ENCODE data around the gene TXNRD2.

TXNRD2 gene

GRCh38 chr22:19885841-19886592 lies 55.6 kb downstream of the TXNRD2 start:
- DNase-seq: peak; percentile 18

- DNase-seq: peak; percentile 41
Observed at GRCh38 chr22:19884954-19885751, 56.5 kb downstream of the TXNRD2 start.

GRCh38 chr22:19884161-19884953 lies 57.3 kb downstream of the TXNRD2 start:
- peak; percentile 32 for DNase-seq

DNA sequence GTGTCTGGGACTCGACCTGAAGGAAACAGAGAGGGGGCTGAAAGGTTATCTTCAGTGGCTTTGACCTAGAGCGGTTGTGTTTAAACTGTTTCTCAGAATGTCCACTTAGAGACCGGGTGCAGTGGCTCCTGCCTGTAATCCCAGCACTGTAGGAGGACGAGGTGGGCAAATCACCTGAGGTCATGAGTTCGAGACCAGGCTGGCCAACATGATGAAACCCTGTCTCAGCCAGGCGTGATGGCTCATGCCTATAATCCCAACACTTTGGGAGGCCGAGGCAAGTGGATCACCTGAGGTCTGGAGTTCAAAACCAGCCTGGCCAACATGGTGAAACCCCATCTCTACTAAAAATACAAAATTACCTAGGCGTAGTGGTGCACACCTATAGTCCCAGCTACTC lies 58.2 kb downstream of the TXNRD2 start:
- peak; percentile 2 for DNase-seq

- DNase-seq: peak; percentile 1
Observed at GRCh38 chr22:19882446-19883381, 58.9 kb downstream of the TXNRD2 start.

DNA sequence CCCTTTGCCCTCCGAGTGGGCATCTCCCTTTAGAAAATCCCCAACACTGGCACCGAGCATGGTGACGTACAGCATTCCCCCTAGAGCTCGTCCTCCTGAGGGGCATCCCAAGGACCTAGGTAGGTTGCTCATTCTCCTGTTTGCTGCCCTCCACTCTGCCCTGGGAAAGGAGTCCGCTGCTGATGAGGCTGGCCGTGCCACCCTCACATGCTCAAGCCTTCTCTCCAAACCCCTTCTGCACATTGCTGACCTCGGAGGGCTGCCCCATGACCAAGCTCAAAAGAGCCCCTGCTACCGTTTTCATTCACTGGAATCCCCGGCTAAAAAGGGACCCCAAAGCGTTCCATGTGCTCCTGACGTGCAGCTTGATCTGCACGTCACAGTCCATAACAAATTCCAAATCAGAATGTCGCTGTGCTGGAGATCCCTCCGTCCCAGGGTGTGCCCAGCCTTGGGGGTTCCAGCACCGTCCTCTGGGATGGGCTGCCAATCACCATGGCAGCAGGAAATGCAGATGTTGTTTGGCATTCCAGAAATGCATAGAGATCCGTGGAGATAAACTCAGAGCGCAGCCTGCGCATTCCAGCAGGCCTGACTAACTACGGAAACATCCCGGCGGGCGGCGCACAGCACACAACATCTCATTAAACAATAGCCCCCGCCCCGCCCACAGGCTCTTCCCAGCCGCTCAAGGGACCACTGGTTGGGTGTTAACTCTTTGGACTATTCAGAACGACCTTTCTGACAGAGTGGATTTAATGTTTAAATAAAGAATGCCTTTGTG lies 60.6 kb downstream of the TXNRD2 start:
- DNase-seq: peak; percentile 1

GRCh38 chr22:19879992-19880785 lies 61.4 kb downstream of the TXNRD2 start:
- DNase-seq: peak; percentile 2

DNA sequence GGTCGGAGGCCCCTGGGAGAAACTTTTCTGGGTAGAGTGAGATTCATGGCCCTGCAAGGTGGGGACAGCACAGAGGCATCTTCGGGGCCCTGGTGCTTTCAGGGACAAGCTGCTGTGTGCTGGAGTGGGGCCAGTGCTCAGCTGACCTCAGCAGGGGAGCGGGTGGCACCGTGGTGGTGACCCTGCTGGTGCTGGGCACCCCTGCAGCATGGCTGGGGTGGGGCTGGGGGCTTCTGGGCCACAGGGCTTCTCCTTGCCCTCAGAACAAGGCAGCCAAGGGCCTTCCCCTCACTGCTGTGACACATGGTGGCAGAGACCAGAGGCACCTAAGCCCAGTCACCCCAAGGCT lies 62.0 kb downstream of the TXNRD2 start:
- no peak for DNase-seq

DNA sequence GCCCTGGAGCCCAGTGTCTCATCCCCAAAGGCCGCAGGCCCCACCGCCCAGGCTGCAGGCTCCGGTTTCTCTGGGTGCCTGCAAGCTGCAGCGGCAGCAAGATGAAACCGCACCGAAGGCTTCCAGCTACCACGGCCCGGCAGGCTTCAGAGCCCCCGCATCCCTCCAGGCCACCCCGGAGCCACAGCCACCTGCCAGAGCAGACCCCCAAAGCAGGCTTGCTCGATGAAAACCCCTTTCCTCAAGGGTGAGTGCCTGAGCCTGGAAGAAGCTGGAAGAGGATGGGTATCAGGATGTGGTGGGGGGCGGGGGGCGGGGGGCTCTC lies 62.4 kb downstream of the TXNRD2 start:
- DNase-seq: no peak

DNA sequence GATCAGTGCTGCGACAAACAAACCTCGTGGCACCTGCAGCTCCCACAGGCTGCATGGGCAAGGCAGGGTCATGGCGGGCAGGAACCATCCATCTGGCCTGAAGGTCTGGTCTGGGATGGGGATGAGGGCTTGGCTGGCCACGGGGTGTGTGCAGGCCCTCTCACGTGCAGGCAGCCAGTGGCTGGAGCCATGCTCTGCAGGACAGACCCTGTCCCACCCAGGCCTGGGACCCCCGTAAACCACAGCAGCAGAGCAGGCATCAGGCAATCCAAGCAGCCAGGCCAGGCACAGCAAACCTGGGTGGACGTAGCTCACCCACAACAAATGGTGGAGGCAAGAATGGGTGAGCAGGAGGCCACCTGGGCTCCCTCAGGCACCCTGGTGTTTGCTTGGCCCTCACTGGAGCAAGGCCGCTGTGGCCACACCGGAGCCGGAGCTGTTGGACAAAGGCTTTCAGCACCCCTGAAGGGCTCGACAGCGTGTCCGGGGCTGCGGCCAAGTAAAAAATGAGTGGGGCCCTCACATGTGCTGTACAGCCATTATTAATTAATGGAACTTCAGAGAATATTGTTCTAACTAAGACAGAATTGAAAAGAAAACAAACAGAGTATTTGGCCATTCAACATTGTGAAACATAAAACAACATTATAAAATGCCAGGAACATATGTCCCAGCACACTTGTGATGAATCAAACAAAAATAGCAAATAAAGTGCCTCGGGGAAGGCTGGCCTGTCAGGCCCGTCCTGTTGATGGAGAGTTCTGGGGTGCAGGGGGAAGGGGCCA lies 63.0 kb downstream of the TXNRD2 start:
- peak; percentile 1 for DNase-seq

DNA sequence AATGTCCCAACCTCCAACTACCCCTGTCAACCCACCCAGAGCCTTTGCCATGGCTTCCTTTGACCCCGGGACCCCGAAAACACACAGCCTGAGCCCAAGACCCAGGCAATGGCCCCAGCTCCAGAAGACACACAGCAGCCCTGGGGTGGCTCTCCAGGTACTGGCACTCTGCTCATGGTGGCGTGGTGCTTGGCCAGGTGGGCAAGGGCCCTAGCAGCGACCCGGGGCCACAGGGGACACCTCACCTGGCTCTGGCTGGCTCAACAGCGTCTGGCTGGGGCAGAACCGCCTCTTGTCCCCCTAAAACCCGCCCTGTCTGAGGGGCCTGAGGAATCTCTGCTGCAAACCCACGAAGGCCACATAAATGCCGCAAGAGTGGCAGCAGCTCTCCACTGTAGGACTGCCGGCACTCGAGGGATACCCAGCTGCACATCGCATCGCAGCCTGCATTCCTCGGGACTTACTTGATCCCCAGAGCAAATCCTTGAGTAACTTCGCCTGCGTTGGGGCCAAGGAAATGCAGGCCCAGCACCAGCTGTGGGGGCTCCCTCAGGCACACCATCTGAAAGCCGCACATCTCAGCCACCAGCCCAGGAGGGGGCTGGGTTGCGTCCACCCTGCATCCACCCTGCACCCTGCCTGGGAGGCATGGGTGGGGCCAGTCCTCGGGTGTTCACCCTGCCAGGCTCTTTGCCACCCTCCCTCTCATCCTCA lies 63.8 kb downstream of the TXNRD2 start:
- peak; percentile 1 for DNase-seq

DNA sequence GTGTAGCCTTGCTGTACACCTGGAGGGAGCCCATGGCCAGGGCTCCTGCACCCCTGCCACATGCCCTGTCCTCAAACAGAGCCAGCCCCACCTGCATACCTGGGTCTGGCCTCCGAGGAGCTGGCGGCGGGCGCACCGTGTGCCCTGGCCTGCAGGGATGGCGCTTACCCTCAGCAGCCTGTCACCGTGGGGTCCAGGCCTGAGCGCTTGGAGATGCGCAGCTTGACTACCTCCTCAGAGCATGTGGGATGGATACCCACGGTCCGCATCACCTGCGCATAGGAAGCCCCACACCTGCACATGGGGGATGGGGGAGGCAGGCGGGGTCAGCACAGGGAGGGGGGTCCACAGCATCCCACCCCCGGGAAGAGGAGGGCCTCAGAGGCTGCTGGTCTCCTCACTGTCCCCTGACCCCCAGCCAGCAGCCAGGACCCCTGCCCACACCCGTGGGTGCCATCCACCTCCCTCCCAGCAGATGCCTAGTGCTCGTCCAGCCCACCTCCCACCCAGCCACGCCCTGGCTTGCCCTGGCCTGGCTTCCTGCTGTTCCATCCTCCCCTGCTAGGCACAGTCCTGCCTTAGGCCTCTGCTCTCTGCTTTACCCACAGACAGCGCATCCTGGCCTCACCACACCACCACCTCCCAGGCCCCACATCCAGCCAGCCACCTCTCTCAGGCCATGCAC lies 64.5 kb downstream of the TXNRD2 start:
- DNase-seq: peak; percentile 1

GRCh38 chr22:19876314-19876940 lies 65.2 kb downstream of the TXNRD2 start:
- DNase-seq: peak; percentile 2

DNA sequence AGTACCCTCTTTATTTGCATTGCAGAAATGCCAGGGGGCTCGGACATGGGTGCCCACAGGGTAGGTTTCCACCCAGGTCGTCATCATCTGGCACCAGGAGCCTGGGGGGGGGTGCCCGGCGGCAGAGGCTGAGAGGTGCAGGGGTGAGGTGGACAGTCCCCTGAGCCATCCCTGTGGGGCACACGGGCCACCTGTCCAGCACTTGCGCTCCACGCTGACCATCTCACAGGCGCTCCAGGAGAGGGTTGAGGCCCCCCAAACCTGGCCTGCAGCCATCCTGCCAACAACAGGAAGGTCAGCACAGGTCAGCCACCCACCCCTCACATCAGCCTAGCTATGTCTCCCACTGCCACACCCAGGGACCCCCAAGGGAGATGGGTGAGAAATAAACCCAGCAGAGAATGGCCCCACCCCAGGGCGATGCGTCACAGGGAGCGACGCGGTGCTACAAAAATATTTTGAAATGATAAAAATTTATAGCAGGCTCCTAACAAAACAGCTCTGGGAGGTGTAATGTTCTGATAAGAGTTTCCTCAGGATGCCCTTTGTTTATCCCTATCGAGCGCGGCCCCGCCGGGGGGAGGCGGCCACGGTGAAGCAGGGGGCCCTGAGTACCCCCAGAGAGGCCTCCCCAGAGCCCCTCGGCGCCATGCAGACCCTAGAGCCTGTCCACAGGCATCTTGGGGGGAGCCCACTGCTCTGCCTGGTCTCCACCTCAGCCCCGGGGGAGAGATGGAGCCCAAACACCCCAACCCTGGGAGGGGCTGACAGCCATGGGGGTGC lies 65.9 kb downstream of the TXNRD2 start:
- DNase-seq: no peak

DNA sequence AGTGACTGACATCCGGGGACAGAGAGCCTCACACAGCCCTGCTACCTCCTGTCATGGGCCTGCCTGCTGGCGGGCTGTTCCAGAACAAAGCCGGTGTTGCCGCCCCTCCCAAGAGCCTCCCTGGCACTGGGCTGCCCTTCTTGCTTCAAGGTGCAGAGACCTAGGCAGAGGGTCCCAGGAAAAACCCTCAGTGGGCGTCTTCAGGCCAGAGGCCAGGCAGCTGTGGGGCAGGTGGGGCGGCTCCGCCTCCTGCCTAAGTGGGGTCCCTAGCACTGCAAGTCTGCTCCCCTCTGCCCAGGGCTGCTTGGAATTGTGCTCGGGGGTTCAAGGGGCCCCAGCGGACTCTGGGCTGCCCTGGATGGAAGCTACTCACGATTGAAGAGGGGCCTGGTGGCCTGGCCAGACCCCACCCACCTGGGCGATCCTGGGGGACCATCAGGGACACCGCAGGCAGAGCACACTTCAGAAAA lies 66.5 kb downstream of the TXNRD2 start:
- DNase-seq: peak; percentile 2

DNA sequence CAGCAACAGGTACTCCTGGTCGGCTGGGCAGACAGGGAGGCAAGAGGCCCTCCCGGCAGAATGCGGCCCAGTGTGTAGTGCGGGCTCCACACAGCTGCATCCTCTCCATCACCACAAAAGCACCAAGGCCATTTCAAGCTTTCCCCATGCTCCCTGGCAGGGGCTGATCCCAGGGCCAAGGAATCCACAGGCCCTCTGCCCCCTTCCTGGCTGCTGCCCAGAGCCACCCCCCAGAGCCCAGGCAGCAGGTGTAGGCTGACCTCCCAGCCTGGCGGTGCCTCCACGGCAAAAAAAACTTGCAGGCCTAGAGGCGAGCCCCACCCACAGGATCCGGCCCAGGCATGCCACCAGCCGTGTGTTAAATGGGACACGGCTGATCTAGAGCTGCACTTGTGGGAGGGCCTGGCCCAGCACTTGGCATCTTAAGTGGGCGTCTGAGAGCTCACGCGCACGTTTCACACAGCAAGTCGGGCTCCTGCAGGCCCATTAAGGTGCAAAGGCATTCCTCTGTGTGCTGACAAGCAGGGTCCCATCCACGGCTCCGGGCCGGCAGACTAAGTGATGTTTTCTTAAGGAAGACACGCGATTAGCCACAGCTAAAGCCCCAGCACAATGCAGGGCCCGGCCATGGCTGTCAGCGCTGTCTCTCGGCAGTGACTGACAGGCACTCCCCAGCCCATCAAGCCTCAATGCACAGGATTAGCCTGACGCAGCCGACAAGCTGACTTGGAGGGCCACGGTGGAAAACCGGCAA lies 67.1 kb downstream of the TXNRD2 start:
- peak; percentile 73 for DNase-seq
